Measurements from ENCODE around the gene GARNL3. TPM values are rescaled to one million over a fixed set of nuclear protein-coding genes. Genes with fewer than 3 reads are reported as not detected.

Gene GARNL3
- total RNA-seq, 1 donor from 2014 or later: 59.1 TPM

DNA sequence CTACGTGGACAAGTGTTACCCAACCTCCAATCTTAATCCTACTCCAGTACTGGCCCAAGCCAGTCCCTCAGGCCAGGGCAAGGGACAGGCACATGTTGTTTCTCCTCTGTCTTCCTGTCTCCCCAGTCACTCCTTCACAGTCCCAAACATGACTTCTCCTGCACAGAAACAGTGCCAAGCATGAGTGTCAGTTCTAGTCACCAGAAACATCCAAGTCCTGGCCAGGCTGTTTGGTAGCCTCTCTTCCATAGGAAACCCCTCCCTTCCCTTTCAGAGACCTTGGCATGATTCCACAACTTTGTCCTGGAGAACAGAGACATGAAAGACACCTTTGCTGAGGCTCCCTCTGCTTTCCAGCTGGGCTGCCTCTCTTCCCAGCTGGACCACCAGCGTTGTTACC is 76.1 kb downstream of the GARNL3 start:
- no peak for FAIRE-seq

DNA sequence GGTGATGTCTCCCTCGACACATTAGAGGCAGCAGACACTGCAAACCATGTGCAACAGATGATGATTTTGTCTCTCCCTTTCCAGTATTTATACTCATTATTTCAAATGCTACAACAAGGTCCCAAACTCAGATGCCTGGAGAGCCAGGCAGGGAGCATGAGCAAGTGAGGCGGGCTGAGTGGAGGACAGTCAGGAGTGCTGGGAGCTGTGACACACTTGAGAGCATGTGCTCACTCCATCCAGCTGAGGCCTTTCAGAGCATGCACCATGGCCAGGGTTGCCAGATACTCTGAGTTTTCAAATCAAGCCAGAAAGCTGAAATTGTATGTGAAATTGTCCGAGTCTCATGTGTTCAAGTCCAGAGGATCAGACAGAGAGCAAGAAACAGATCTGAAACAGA is 76.6 kb downstream of the GARNL3 start:
- no peak for FAIRE-seq
- no peak for DNase-seq (ENCODE audit: low spot score in 2 of 2)

More for the DNA sequence above, 76.1 kb downstream of the GARNL3 start:
- no peak for DNase-seq (ENCODE audit: low spot score in 2 of 2)

DNA sequence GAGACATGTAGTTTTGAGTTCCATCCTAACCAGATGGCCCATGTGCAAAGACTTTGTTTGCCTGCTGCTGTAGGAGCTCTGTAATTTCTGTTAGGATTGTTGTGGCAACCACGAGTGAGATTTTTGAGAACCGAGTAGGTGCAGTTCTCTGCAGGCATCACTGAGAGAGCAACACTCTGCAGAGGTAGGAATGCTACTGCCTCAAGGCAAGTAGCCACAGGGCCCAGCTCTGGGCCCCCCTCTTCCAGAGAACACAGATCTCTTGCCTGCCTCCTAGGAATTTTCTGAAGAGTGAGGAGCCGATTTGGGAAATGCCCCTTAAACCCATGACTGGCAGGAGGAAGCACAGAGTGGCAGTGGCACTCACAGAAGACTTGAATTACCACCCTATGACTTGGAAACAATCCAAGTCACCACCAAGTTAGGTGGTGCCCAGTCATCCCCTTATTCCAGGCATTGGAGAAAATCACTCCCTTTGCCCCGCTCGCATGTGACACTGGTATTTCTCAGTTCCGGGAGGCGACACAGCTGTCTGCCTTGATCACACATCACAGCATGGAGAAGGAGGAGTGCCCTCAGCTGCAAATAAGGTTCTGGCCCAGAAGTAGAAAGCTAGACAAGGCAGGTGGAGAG is 79.9 kb downstream of the GARNL3 start:
- DNase-seq (ENCODE audit: low spot score in 2 of 2) (no peak), FAIRE-seq (no peak)

DNA sequence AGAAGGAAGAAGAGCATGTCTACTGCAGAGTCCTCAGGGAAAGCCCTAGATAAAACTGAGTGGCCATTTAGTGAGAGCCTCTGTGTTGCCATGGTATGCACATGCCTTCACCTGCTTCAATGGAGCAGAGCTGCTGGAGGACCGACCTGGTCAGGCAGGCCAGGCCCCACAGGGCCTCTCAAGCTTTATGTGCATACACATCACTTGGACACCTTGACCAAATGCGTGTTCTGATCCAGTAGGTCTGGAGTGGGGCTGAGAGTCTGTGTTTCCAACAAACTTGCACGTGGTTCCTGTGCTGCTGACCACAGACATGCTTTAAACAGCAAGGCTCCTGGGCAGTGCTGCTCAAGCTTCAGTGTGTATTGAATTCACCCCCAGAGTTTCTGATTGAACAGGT is 81.0 kb downstream of the GARNL3 start:
- DNase-seq (ENCODE audit: low spot score in 2 of 2) (no peak), FAIRE-seq (no peak)

DNA sequence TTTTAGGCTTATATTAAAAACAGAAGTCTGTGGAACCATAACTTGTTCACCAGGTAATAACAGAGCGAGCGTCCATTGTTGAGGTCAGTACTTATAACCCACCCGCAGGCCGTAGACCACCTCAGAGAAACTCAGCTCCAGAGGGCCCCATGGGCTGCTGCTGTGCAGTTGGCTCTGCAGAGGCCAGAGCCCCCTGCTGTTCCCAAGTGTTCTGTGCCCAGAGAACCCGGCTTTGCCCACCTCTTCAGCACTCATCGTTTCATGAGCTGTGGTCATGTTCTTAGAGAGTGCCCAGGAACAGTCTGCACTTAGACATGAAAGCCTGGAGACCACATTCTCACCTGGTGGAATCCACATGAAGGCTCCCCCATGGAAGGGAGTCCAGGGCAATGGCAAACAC is 82.0 kb downstream of the GARNL3 start:
- FAIRE-seq (no peak), DNase-seq (ENCODE audit: low spot score in 2 of 2) (no peak)

DNA sequence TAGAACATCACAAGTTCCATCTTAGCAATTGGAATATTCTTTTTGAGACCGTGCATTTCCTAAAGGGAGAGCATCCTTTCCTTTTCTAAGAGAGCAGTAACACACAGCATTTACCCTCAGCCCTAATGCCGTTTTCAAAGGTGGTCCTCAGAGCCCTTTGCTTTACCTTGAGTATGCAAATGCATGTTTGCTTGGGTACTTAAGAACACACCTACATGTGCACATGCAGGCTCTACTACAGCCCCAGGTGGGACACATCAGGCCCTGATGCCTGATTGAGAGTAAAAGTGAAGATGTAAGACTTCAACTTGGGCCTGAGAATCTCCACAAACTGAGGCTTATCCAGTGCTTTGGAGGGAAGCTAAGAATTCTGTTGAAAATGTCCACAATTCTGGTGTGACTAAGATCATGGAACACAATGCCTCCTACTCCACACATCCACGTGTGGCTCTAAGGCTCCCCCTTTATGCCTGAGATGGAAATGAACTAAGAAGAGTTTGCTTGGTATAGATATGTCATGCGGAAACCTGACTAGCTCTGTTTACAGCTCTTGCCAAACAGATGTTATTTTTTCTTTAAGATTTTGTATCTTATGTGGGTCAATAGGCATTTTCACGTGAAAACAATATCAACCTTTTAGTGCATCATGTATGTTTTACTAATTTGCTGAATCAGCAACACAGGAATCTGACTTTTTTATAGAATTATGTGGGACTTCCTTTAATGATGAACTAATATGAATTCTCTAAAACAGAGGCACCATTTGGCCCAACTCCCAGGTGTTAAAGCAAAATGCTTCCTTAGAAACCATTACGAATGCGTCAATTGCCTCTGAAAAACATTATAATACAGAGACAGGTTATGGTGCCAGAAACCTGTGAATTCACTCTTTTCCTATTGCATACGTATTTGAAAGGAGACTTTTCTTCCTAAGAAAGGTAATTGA is 83.5 kb downstream of the GARNL3 start:
- FAIRE-seq: no peak

DNA sequence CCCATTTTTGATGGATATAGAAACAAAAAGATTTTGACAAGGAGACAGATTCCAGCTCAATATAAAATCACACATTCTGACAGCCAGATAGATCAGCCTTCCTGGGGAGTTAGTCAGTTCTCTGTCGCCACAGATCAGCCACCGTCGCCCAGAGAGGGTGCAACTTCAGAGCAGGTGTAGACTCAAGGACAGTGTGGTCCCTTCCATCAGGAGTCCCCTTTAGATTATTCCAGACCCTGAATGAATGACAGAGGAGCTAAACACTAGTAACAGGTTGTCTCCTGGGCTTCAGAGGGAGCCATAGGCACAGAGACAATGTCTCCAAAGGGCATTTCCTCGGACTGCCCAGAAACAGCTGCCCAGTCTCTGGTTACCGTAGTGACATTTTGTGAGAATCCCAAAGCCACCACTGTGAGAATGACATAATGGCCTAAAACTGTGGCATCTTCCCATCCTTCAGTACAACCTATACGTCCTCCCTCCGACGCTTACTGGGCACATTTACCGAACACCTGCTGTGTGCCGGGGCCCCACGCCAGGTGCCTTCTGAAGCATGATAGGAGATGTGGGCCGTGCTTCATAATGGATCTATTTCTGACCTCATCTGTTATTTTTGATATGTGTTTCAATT is 85.0 kb downstream of the GARNL3 start:
- FAIRE-seq: no peak
- DNase-seq (ENCODE audit: low spot score in 2 of 2): no peak

More for the DNA sequence above, 83.5 kb downstream of the GARNL3 start:
- DNase-seq (ENCODE audit: low spot score in 2 of 2): peak; percentile 17 to 51

DNA sequence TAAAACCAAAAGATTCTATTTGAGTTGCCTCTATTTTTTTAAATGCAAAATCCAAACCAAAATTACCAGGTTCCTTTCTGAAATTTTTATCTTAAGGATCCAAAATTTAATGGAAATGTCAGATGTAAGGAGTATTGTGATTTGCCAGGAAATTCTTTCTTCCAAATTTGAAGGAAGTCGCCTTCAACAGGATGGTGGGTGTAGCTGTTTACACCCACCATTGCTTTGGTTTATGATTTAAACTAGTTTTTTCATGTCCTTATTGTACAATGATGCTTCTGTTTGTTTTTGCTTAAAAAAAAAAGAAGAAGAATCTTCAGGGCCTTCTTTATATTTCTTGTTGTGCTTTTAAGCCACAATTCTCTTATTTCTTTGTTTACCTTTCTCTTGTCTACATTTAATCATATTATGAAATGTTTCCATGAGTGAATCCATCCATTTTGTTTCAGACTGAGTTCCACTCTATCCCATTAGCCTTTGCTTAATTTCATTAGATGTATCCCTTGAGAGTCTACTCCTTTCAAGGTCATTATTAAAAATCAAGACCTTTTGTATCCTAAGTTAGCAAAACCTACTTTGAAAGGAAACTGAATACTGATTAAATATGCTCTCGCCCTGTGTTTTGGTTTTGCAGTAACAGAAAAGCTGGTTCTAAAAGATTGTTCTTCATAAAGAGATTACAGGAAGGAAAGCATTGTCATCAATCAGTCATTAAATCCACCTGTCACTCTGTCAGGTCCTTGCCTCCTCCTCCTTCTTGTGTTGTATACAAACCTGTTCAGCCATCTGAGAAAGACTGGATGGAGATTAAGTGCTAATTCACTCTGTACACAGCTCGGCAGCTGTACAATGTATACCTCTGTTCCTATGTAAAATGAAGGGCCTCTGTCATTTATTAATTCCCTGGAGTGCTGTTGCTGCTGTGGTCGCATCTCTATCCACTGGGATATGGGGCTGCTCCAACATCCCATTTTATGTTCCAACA is 86.9 kb downstream of the GARNL3 start:
- DNase-seq (ENCODE audit: low spot score in 2 of 2) (no peak), FAIRE-seq (no peak)

DNA sequence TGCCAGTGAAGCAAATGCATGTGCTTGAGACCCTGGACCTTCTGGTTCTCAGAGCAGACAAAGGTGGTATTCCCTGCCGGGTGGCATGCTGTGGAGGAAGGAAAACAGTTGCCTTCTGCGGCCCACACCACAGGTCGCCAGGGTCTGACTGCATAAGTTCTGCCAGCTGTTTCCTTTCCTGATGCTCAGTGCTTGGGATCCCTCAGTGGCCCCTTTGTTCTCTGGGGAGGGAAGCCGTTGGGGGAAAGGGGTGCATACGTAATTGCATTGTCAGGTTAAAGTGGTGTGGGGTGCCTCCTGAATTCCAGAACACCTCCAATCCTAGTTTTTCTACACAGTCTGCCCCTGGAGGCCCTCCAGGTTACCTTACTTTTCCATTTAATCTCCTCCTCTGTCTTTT is 89.3 kb downstream of the GARNL3 start:
- no peak for FAIRE-seq

DNA sequence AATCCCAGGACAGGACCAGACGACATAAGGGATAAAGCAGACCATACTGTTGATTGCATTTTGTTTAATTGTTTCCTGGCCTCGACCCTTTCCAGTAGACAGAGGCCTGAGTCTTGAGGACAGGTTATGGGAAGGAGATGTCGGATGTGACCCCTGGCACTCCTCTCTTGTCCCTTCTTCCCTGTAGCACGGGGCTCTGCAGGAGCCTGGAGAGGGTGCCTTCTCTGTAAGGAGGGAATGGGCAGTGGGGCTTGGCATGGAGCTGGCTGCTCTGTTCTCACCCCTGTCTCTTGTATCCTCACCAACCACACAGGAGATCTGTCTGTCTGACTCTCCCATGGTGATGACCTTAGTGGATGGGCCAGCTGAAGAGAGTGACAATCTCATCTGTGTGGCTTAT is 92.3 kb downstream of the GARNL3 start:
- DNase-seq (ENCODE audit: low spot score in 2 of 2): no peak
- FAIRE-seq: no peak

More for the DNA sequence above, 89.3 kb downstream of the GARNL3 start:
- no peak for DNase-seq (ENCODE audit: low spot score in 2 of 2)

DNA sequence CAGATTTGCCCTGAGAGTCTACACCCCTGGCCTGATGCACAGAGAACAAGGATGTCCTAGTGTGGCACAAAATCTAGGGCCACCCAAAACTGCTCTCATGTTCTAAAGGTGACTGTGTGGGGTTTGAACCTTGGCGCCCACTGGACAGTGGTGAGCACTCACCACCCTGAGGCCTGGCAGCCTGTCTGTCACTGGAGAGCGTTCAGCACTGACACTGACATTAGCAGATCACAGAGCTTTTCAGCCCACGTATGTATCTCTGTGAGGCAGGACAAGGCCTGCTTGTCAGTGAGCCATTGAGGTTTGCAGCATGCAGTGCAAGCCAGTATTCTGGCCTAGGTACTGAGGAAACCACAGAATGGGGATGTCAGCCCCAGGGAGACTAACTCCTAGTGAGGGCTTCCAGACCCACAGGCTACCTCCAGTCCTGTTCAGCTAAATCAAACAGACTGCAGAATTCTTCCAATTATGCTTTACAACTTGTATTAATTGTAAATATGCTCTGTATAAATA is 93.5 kb downstream of the GARNL3 start:
- no peak for FAIRE-seq
- DNase-seq (ENCODE audit: low spot score in 2 of 2): no peak

DNA sequence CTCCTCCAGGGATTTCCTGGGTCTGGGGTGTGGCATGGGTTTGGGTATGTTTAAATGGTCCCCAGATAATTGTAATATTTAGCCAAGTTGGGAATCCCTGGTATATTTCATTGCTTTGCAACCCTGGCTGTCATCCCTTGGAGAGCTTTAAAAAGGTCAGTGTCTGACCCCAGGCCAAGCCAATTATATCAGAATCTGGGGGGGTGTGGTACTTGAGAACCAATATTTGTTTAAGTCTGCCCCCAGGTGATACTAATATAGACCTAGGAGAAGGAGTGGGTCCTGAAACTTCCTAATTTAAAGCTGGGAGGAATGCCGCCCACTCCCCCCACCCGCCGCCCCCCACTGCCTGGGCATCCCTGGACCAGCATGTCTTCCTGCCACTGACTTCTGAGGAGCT is 94.2 kb downstream of the GARNL3 start:
- FAIRE-seq: no peak
- no peak for DNase-seq (ENCODE audit: low spot score in 2 of 2)

DNA sequence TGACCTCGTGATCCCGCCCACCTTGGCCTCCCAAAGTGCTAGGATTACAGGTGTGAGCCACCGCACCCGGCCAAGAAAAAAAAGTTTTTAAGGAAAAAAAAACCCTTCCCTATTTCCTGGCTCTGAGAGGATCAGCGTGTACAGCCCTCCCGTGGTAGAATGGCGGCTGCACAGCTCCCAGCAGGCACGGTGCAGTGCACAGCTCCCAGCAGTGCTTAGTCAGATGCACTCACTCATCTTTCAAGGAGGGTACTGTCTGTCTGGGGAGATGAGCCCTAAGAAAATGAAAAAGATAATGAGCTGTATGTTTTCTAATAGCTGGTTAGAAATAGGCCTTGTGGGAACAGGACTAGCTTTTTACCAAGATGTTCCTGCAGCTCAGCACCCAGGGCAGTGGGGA is 95.7 kb downstream of the GARNL3 start:
- DNase-seq (ENCODE audit: low spot score in 2 of 2): no peak

DNA sequence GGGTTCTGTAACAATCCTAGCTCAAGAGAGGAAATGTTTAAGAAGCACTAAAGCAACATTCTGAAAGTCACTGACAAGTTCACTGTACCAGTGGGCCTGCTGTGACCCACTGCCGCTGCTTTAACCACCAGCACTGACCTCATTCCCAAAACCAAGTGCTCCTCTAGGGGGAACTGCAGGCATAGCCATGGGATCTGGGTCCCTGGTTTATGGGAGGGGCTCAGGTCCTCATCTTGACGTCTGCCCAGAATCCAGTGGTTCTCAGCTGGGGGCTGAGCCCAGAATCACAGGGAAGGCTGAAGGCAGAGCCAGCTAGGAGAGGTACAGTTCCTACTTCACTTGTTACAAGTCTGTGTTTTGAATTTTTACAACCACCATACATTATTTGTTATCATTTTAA is 96.3 kb downstream of the GARNL3 start:
- DNase-seq (ENCODE audit: low spot score in 2 of 2) (peak in 1 of 2 donors; percentile 35), FAIRE-seq (no peak)

More for the DNA sequence above, 95.7 kb downstream of the GARNL3 start:
- no peak for FAIRE-seq

DNA sequence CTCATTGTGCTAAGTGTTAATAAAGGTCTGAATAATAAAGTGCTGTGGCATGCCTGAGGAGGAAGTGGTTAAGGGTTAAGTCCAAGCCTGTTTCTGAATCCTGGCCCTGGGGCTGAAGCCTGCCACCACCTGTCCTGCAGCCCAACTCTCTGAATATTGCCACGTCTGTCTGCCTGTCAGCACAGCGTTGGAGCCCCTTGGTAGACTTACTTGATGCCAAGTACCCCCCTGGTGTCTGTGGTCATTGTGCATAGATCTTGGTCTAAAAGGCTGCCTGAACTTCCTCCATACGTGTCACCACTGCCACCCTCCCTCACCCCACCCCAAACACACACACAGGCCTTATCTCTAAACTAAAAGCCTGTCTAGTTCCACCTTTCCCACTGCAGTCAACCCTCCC is 97.0 kb downstream of the GARNL3 start:
- no peak for DNase-seq (ENCODE audit: low spot score in 2 of 2)
- FAIRE-seq: no peak

DNA sequence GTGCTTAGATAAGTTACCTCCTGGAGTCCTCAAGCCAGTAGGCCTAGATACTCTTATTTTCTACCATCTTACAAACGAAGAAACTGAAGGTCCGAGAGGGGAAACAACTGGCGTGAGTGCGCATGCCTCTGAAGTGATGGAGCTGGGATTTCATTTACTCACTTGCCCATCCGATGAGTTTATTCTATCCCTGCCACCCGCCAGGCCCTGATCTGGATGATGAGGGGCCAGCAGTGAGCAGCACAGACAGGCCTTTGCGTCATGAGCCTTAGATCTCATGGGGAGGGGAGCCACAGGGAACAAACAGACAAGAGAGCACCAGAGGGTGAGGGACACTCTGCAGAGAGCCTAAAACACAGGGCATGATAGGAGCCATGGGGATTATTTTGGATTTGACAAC is 98.3 kb downstream of the GARNL3 start:
- FAIRE-seq: no peak
- DNase-seq (ENCODE audit: low spot score in 2 of 2): no peak

DNA sequence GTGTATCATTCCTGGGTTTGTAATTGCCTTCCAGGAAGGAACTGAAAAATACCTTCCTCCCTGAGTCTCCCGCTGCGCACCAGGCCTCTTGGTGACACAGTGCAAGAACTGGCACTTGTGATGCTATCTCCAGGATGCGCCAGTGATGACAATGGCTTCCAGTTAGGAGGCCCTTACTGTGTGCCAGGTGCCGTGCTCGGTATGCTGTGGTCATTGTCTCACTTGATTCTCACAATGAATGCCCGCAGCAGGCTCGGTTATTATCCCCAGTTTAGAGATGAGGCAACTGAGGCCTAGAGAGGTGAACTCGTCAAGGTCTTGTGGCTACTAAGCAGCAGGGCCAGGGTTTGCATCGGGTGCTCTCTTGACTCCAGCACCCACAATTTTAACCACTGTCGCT is 100.9 kb downstream of the GARNL3 start:
- FAIRE-seq: no peak
- no peak for DNase-seq (ENCODE audit: low spot score in 2 of 2)

DNA sequence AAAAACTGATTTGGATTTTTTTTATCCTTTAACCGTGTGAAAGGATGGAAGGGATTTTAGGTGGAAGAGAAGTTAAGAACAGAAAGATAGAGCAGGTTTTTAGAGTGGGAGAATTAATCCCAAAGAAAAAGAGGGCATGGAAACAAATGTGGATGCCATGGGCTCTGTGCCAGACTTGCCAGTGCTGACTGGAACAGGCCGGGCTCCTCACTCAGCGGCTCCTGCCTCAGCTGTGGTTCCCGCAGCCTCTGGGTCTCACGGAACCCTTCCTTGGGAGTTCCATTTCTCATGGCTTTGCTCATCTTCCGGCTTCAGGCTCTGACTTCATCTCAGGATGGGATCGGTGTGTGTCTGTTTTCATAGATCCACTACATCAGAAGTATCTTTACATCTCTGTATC is 102.0 kb downstream of the GARNL3 start:
- peak in 1 of 2 donors; percentile 25 for DNase-seq (ENCODE audit: low spot score in 2 of 2)
- FAIRE-seq: no peak

DNA sequence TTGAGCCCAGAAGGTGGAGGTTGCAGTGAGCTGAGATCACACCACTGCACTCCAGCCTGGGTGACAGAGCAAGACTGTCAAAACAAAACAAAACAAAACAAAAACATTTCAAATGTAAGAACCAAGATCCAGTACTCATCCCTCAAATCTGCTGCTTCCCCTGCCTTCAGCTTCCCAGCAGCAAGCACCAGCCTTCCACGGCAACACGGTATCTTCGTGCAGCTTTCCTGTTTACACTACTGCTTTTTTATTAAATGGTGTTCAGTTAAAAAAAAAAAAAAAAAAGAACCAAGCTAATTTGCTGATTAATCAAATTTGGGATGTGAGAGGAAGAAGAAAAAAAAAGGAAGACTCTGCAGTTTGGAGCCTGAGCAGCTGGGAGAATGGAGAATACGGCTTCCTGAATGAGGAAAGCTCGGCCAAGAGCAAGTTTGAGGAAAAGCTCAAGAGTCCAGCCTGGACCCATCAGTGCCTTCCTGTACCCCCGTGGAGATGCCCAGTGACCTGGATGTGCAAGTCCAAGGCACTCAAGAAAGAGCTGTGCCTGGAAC is 104.4 kb downstream of the GARNL3 start:
- no peak for FAIRE-seq

DNA sequence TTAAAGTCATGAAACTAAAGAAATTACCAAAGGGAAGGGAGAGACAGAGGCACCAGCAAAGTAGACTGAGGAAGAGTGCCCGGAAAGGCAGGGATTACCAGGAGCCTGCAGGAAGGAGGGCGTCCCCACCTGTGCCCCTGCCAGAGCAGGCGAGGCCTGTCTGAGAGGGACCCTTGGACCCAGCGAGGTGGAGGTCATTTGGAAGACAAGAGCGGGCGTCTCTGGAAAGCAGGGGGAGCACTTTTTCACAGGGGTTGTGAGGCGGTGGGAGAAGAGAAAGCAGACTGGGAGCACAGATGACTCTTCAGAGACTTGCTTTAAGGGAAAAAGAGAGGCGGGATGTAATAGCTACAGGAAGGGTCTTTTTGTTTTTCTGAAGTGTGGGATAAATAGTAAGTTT is 104.9 kb downstream of the GARNL3 start:
- no peak for FAIRE-seq
- no peak for DNase-seq (ENCODE audit: low spot score in 2 of 2)

More for the DNA sequence above, 104.4 kb downstream of the GARNL3 start:
- no peak for DNase-seq (ENCODE audit: low spot score in 2 of 2)
